H1 (cell line): ENCODE data around the gene ARHGEF4. TPM values are rescaled to one million over a fixed set of nuclear protein-coding genes. Genes with fewer than 3 reads are reported as not detected.

ENCODE experiments used
- ATF3 ChIP-seq: IDR thresholded peaks from 2 replicates; pipeline ENCODE4 v1.6.1; 2011; ENCODE audit warnings: low read depth, mild to moderate bottlenecking, low read length; ENCODE audit not compliant: insufficient read depth
- FOSL1 ChIP-seq: IDR thresholded peaks from 2 replicates; pipeline ENCODE4 v1.6.1; 2011; ENCODE audit warnings: mild to moderate bottlenecking, low read depth, low read length, moderate library complexity; ENCODE audit not compliant: insufficient read depth
- MAX ChIP-seq: IDR thresholded peaks from 2 replicates; pipeline ENCODE4 v1.6.1; 2012; ENCODE audit warnings: inconsistent platforms
- polyA plus RNA-seq, 7 experiments: library from polyadenylated mRNA; depleted of rRNA in 3 of 7; stranded (reverse) in 5 of 7; unstranded in 2 of 7; fragments of >200 nt in 5 of 7; fragments of 200-250 nt in 2 of 7; gene quantifications; 1 replicate in 5 of 7; 2 replicates in 1 of 7; 4 replicates in 1 of 7; pipeline versions ENCODE4 v1.2.1 to v1.2.3, GENCODE V29; 2011 to 2013; ENCODE audit warnings: missing spikeins in 2 of 7, mixed read lengths in 2 of 7
- total RNA-seq: library from RNA; stranded (reverse); fragmentation: NEBNext Ultra II Directional; extraction: Animal tissue kit (Norgen Biotek cat#: 25700); gene quantifications from 2 replicates; pipeline ENCODE4 v1.2.1, GENCODE V29; 2021

The ARHGEF4 gene
- total and polyA plus RNA-seq, 2 of the 8 experiments (the other 6 are each of a cell fraction or from before 2014, with no cell fraction given): 10.6 to 14.6 TPM

GRCh38 chr2:130985831-130986649 is 149.3 kb downstream of the ARHGEF4 start (continued):
- TF ChIP-seq MAX (no peak), ATF3 (no peak), FOSL1 (no peak)
